ENCODE results near the gene PRPSAP1. TPM values are rescaled to one million over a fixed set of nuclear protein-coding genes. Genes with fewer than 3 reads are reported as not detected.

The PRPSAP1 gene
- total RNA-seq, 1 experiment from 2014 or later = 99.6 TPM

GRCh38 chr17:76317535-76317934, 36.2 kb downstream of the PRPSAP1 start:
- DNase-seq (ENCODE audit: low read depth, low spot score) (no peak), ATAC-seq (no peak)
- in situ Hi-C loops (cut with HindIII; ENCODE audit: low pct_unique_long_range_greater_than_20kb, low sequenced_read_pairs) = no loop called here
- Histone ChIP-seq H3K27ac (ENCODE audit: low read length) (no peak overlapping the region), H3K27me3 (ENCODE audit: control insufficient read depth, insufficient read depth, low read length) (no peaks in the 10 kb centered on the region), H3K4me3 (ENCODE audit: low read depth in 2 of 2, low read length in 2 of 2) (no peak overlapping the region), H3K36me3 (ENCODE audit: control insufficient read depth, insufficient read depth, low read length) (peaks cover 7% of the 10 kb centered on the region; the same call in 1 of the 2 replicates), H3K9me3 (ENCODE audit: control insufficient read depth, insufficient read depth, low read depth, low read length) (no peaks in the 10 kb centered on the region), H3K4me1 (ENCODE audit: control insufficient read depth, insufficient read depth, low read length) (no peaks in the 10 kb centered on the region)
- intact Hi-C loops (cut with micrococcal nuclease; ENCODE audit: unreplicated experiment) = no loop called here
- CTCF ChIA-PET = no interaction called here
- POLR2A ChIA-PET = no interaction called here
- no TSS peak for BruUV-seq (replicated peaks)
- TF ChIP-seq TCF7L2 (IDR thresholded peaks at IDR 0.05; ENCODE audit: low read depth, low read length) (no peak), REST (IDR thresholded peaks at IDR 0.05; ENCODE audit: insufficient read depth in 1 of 2, low read depth in 2 of 2, low read length in 1 of 2) (no peak), POLR2AphosphoS5 (IDR thresholded peaks at IDR 0.05; ENCODE audit: low read depth, low read length) (no peak), CTCF (IDR thresholded peaks at IDR 0.05) (no peak), SIN3A (IDR thresholded peaks at IDR 0.05; ENCODE audit: borderline replicate concordance, insufficient read depth, low read depth, low read length) (no peak)

GRCh38 chr17:76314392-76315227, 39.1 kb downstream of the PRPSAP1 start:
- ChIA-PET CTCF (no interaction called here), POLR2A (interaction anchor here (0.6 kb wide), 1 partner anchor 51 kb away, joined by 13 read pairs; no protein-coding TSS in a partner anchor)
- Histone ChIP-seq H3K27me3 (ENCODE audit: control insufficient read depth, insufficient read depth, low read length) (no peaks in the 10 kb centered on the region), H3K36me3 (ENCODE audit: control insufficient read depth, insufficient read depth, low read length) (peaks cover 7% of the 10 kb centered on the region; the same call in 1 of the 2 replicates), H3K4me1 (ENCODE audit: control insufficient read depth, insufficient read depth, low read length) (no peaks in the 10 kb centered on the region), H3K9me3 (ENCODE audit: control insufficient read depth, insufficient read depth, low read depth, low read length) (no peaks in the 10 kb centered on the region), H3K4me3 (ENCODE audit: low read depth in 2 of 2, low read length in 2 of 2) (no peak overlapping the region), H3K27ac (ENCODE audit: low read length) (no peak overlapping the region)
- in situ Hi-C loops (cut with HindIII; ENCODE audit: low pct_unique_long_range_greater_than_20kb, low sequenced_read_pairs) = no loop called here
- TF ChIP-seq REST (IDR thresholded peaks at IDR 0.05; ENCODE audit: insufficient read depth in 1 of 2, low read depth in 2 of 2, low read length in 1 of 2) = no peak
- no peak for TF ChIP-seq POLR2AphosphoS5 (IDR thresholded peaks at IDR 0.05; ENCODE audit: low read depth, low read length)
- TF ChIP-seq SIN3A (IDR thresholded peaks at IDR 0.05; ENCODE audit: borderline replicate concordance, insufficient read depth, low read depth, low read length) = no peak
- no peak for TF ChIP-seq TCF7L2 (IDR thresholded peaks at IDR 0.05; ENCODE audit: low read depth, low read length)
- no peak for TF ChIP-seq CTCF (IDR thresholded peaks at IDR 0.05)
- no TSS peak for BruUV-seq (replicated peaks)
- ATAC-seq (no peak), DNase-seq (ENCODE audit: low read depth, low spot score) (no peak)
- intact Hi-C loops (cut with micrococcal nuclease; ENCODE audit: unreplicated experiment) = no loop called here
